ENCODE results near the gene OR1F1.

- no peak for TF ChIP-seq POLR2A (IDR thresholded peaks at IDR 0.05)
- TF ChIP-seq, protein P1, sequence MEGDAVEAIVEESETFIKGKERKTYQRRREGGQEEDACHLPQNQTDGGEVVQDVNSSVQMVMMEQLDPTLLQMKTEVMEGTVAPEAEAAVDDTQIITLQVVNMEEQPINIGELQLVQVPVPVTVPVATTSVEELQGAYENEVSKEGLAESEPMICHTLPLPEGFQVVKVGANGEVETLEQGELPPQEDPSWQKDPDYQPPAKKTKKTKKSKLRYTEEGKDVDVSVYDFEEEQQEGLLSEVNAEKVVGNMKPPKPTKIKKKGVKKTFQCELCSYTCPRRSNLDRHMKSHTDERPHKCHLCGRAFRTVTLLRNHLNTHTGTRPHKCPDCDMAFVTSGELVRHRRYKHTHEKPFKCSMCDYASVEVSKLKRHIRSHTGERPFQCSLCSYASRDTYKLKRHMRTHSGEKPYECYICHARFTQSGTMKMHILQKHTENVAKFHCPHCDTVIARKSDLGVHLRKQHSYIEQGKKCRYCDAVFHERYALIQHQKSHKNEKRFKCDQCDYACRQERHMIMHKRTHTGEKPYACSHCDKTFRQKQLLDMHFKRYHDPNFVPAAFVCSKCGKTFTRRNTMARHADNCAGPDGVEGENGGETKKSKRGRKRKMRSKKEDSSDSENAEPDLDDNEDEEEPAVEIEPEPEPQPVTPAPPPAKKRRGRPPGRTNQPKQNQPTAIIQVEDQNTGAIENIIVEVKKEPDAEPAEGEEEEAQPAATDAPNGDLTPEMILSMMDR (IDR thresholded peaks at IDR 0.05): no peak
Measured at GRCh38 chr16:3164121-3164991, 23.6 kb upstream of the OR1F1 start.
